Measurements from ENCODE around the gene SLC35F1.
"Not testable (repeated sequence)": the region's sequence is repeated elsewhere in the genome, so short reads cannot be mapped to it uniquely, and the experiment has no call there.

SLC35F1 gene

GRCh38 chr6:117927866-117928265 lies 20.8 kb downstream of the SLC35F1 start:
- DNase-seq (ENCODE audit: low read depth): no peak

GRCh38 chr6:117928833-117929232 lies 21.8 kb downstream of the SLC35F1 start:
- DNase-seq (ENCODE audit: low read depth): no peak

- no peak for DNase-seq (ENCODE audit: low read depth)
Measured at GRCh38 chr6:117929501-117929900, 22.4 kb downstream of the SLC35F1 start.

DNA sequence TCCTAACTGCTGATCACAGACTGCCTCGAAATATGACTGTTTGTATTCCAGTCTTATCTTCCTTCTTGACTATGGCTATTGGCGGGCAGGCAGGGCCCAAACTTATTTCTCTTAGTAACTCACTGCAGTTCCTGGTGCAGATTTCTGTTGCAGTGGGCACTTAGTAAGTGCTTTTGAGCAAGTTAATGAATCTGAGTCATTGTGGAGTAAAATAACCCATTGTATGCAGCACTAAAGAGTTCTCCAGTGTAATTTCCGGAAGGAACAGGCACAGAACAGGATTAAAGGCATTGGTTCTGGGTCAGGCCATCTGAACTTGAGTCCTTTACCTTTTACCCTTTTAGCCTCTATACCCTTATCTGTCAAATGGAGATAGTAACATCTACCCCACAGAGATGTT lies 23.6 kb downstream of the SLC35F1 start:
- DNase-seq (ENCODE audit: low read depth): no peak

GRCh38 chr6:117932001-117932400 lies 24.9 kb downstream of the SLC35F1 start:
- no peak for DNase-seq (ENCODE audit: low read depth)

DNA sequence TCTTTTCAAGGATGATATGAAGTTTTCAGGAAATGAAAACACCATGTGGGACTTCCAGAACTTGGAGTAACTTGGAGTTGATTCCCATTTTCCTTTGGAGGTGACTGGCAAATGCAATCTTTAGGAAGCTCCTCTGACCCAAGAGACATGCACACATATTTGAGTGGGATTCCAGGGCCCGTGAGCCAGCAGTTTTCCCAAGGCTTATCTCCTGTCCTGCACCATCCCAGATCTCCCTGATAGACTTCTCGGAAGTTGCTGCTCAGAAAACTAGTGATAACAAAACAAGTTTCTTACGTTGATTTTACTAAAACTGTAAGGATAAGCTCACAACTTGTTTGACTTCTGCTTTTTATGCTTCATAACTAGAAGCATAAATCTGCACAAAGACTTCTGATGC lies 25.6 kb downstream of the SLC35F1 start:
- DNase-seq (ENCODE audit: low read depth): no peak

DNA sequence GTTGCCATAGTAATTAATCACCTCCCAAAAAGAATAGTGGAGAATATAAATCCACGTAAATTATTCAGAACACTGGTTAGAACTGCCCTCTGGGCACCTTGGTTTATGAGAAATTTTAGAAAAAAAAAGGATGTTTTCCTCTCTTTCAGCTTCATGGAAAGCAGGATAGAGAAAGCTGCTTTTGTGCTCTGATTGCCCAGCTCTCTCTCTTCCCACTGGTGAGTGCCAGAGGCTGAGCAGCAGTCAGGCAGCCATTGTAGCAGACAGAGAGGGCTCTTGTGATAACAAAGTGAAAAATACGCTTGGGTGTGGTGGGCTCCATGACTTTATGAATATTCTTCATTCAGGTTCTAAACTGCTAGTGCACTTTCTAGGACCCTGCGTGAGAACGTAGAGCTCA lies 26.4 kb downstream of the SLC35F1 start:
- no peak for DNase-seq (ENCODE audit: low read depth)

DNA sequence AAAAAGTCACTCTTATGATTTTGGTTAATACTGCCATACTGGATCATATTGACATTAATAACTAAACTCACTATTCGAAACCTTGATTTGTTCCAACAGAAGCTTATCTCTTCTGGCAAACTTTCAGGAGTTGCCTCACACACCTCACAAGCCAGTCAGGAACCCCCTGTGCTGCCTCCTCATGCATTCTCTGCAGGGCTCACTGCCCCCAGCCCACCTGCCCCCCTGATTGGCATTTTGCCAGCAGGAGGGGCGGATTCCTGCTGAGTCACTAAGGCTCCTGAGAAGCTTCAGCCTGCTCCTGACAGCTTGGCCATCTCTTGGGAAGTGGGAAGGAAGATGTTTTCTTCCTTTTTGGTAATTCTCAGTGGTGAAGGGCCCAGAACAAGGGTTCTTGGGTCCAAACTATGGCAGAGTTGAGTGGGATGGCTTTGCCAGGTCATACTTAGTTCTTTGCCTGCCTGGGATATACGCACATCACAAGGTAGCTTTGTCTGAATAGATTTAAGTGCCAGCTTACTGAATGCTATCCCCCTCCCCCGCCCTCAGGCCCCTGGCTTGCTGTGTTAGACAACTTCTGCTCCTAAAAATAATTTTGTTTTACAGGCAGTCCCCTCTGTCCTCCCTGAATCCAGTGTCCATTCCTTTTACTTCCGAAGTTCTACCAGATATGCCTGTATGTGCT lies 31.4 kb downstream of the SLC35F1 start:
- no peak for DNase-seq (ENCODE audit: low read depth)

DNA sequence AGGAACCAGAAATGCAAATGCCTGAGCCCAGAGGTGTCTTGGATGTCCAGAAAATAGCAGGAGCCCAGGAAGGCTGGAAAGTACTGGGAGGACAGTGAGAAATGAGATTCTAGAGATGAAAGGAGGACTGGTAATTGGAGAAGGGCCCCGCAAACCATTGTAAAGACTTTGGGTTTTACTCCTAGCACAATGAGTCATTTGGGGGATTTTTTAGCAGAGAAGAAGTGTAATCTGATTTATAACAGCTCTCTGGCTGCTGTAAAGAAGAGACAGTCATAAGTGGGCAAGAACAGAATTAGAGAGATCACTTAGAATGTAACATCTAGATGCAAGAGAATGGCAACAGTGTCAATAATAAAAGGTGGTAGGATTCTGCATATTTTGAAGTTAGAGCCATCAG lies 40.2 kb downstream of the SLC35F1 start:
- DNase-seq (ENCODE audit: low read depth): no peak

DNA sequence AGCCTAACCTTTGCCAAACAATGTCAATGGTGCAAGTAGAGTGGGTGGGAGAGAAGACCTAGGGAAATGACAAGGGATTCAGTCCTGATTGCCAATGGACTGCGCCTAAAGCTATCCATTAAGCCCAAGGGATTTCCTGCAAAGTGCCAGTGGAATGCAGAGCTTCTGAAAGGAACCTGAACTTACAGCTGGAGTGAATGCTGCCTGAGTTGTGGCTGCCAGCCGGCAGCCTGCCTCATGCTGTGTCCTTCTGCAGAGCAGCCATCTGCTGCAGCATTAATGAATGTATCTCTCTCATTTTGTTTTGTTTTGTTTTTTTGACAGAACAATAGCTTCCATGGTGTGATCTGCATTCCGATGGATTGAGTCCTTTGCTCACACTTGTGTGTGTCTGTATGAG lies 44.7 kb downstream of the SLC35F1 start:
- no peak for DNase-seq (ENCODE audit: low read depth)

DNA sequence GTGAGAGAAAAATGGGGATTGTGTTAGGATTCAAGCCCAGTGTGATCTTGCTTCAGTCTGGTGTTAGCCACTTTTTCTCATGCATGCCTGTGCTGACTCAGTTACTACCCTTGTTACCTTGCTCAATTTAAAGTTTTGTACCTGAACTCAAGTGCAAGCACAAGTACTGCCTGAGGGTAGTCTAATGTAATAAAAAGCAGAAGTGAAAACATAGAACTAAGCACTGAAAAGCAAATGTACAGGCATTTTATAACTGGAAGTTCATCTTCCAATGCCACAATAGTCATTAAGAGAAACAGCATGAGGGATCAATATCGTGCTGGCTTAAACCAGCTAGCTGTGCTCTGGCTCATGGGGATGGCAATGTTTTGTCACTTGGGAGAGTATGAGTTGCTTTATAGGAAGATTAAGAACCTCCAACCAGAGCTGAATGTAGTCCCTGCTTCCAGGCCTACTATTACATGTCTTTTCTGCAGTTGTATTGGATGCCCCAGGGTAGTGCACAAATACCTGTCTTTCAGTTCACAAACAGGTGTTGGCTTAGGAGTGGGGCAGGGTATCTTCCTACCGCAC lies 48.7 kb downstream of the SLC35F1 start:
- no peak for DNase-seq (ENCODE audit: low read depth)

GRCh38 chr6:117956386-117956785 lies 49.3 kb downstream of the SLC35F1 start:
- no peak for DNase-seq (ENCODE audit: low read depth)

DNA sequence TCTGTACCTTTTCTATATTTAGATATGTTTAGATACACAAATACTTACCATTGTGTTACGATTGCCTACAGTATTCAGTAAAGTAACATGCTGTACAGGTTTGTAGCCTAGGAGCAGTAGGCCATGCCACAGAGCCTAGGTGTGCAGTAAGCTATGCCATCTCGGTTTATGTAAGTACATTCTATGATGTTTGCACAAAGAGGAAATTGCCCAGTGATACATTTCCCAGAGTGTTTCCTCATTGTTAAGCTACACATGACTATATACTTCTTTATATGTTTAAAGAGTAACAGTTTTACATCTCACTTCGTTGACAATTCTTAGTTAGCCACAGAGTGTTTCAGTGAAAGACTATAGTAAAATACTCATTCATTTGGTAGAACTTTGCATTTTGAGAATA lies 51.5 kb downstream of the SLC35F1 start:
- DNase-seq (ENCODE audit: low read depth): no peak

DNA sequence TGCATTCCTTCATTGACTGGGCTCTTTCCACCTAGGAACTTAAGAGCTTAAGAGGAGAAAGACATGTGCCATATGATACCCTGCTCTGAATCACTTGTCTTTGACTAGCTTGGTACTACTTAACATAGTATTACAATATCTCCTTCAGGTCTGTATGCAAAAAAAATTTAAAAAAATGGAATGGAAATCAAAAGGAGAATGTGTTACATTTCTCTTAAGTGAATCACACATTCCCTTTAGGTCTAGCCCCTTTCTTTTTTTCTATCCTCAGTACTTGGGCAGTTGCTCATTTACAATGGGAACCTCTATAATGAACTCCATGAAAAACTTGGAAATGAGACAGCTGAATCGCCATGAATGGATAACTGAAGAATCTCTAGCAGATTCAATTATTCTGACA lies 53.8 kb downstream of the SLC35F1 start:
- DNase-seq (ENCODE audit: low read depth): no peak

- DNase-seq (ENCODE audit: low read depth): no peak
Measured at GRCh38 chr6:117961301-117961700, 54.2 kb downstream of the SLC35F1 start.

- not testable (repeated sequence) for DNase-seq (ENCODE audit: low read depth)
Measured at GRCh38 chr6:117965763-117966162, 58.7 kb downstream of the SLC35F1 start.

DNA sequence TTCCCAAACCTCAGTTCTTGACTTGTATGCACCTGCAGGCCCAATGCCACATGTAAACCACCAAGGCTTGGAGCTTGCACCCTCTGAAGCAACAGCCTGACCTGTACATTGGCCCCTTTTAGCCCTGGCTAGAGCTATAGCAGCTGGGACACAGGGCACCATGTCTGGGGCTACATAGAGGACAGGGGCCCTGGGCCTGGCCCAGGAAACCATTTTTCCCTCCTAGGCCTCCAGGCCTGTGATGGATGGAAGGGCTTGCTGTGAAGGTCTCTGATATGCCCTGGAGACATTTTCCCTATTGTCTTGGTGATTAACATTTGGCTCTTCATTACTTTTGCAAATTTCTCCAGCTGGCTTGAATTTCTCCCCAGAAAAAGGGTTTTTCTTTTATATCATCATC lies 64.6 kb downstream of the SLC35F1 start:
- DNase-seq (ENCODE audit: low read depth): no peak

DNA sequence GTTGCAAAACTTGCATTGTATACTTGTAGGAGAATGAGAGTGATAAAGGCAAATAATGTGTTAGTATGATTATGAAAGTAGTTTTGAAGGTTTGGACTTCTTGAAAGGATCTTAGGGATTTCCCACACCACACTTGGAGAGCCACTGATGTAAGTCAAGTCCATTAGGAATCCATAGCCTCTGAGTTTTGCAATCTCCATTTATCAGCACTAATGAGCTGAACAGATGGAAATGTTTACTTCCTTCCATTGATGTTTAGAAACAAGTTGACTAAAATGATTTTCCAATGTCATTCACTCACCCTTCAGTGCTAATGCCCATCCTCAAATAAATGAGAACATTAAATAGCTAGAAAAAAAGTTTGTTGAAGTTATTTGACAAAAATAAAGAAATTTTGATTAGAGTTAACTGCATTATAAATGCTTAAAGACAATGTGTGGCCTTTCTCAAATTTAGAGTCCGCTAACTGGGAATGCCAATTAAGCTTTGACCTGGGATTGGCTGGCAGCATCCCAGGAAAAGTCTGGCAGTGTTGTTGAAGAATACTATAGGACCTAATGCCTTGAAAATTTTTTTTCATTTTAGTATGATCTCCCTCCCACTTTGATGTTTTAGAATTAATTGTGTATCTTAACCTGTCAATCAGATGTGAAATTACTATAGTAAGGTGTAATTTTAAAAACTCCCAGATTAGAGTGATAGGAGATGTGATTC lies 68.0 kb downstream of the SLC35F1 start:
- no peak for DNase-seq (ENCODE audit: low read depth)

DNA sequence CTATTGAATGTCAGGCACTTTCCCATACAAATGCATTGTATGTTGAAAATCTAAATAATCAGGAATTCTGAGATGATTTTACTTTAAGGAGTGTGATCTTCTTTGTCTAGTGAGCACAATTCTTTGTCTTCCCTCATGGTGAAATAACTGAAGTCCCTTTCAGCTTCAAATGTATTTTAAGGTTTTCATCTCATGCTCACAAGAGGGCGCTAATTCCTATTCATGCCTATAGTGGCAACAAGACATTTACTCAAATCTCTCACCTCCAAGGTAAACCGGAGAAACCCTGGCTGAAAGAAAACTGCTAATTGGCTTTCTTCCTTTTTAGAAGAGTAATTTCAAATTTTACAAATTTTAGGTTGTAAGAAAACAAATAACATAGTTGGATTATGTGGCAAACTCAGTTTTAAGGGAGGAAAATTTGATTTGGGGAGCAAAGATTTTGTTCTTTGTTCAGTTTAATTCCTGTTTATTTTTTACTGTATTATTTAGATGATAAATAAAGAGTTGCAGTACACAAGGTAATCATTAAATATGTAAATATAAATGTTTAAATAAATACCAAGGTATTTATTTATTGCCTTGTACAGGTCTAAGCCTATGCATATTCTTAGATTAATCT lies 69.1 kb downstream of the SLC35F1 start:
- DNase-seq (ENCODE audit: low read depth): no peak

GRCh38 chr6:117985916-117986315 lies 78.9 kb downstream of the SLC35F1 start:
- DNase-seq (ENCODE audit: low read depth): no peak

- no peak for DNase-seq (ENCODE audit: low read depth)
Measured at GRCh38 chr6:117986396-117986795, 79.3 kb downstream of the SLC35F1 start.

DNA sequence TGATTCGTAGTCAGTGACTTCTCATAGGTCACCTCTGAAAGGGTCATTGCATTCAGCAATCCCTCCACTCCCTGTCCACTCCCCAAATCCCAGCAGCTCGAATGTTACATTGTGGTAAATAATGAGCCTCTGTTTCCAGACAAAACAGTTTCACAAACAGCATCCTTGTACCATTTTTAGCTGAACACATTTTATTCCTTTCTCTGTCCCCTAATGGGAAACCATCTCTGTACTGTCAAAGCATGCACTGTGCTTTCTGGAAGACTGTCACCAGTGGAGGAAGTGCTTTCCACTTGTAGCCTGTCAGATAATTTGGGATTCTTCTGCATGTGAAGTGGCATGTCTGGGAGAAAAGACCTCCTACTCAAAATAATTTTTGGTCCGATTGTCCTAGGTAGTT lies 82.0 kb downstream of the SLC35F1 start:
- no peak for DNase-seq (ENCODE audit: low read depth)

DNA sequence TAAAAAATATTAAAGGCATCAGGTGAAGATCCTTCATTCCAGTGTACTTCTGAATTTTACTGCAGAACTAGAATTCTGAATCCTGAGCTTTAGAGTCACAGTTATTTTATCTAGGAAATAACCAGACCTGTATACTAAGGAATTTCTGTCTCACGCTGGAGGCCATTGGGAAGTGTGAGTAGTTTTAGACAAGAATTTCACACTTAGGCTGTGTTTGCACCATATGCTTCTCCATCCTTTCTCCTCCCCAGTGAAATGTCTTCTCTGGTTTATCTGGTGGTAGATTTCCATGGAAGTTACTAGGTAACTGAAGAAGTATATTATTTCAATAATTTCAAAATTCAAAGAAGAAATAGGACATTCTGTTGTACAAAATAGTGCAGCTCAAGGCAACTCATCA lies 83.1 kb downstream of the SLC35F1 start:
- no peak for DNase-seq (ENCODE audit: low read depth)

Data from GM04503 (cell line).